ENCODE results near the gene CSMD2.

CSMD2 gene

GRCh38 chr1:33895976-33896375 is 269.1 kb downstream of the CSMD2 start:
- no peak for DNase-seq

- no peak for DNase-seq
These were observed 269.6 kb downstream of the CSMD2 start for GRCh38 chr1:33895396-33895795.

GRCh38 chr1:33893147-33893830 is 271.7 kb downstream of the CSMD2 start:
- DNase-seq = no peak

- no peak for DNase-seq
These were observed 278.5 kb downstream of the CSMD2 start for GRCh38 chr1:33886496-33886895.

GRCh38 chr1:33880305-33880704 is 284.7 kb downstream of the CSMD2 start:
- DNase-seq = no peak

GRCh38 chr1:33878392-33878791 is 286.6 kb downstream of the CSMD2 start:
- no peak for DNase-seq

GRCh38 chr1:33876970-33877650 is 287.9 kb downstream of the CSMD2 start:
- DNase-seq = no peak

- DNase-seq = no peak
These were observed 289.2 kb downstream of the CSMD2 start for GRCh38 chr1:33875862-33876261.

GRCh38 chr1:33874636-33875035 is 290.4 kb downstream of the CSMD2 start:
- DNase-seq = no peak

GRCh38 chr1:33872683-33873082 is 292.3 kb downstream of the CSMD2 start:
- DNase-seq = no peak

- DNase-seq = no peak
These were observed 292.8 kb downstream of the CSMD2 start for GRCh38 chr1:33872275-33872674.

GRCh38 chr1:33867684-33868083 is 297.3 kb downstream of the CSMD2 start:
- DNase-seq = no peak

- no peak for DNase-seq
These were observed 298.7 kb downstream of the CSMD2 start for GRCh38 chr1:33866281-33866680.

- DNase-seq = no peak
These were observed 300.3 kb downstream of the CSMD2 start for GRCh38 chr1:33864460-33865389.

- DNase-seq = no peak
These were observed 301.3 kb downstream of the CSMD2 start, which contains the start of gene HMGB4 for GRCh38 chr1:33863779-33864178. TSS of gene HMGB4 (plus strand) at chr1:33864079. CDS start at chr1:33864192, 113 bp downstream.

- no peak for DNase-seq
These were observed 304.4 kb downstream of the CSMD2 start for GRCh38 chr1:33860671-33861070.

GRCh38 chr1:33854091-33854490 is 310.9 kb downstream of the CSMD2 start:
- no peak for DNase-seq

GRCh38 chr1:33853431-33853830 is 311.6 kb downstream of the CSMD2 start:
- DNase-seq = no peak

GRCh38 chr1:33852711-33853110 is 312.3 kb downstream of the CSMD2 start:
- no peak for DNase-seq

GRCh38 chr1:33850481-33850880 is 314.5 kb downstream of the CSMD2 start:
- no peak for DNase-seq

- DNase-seq = no peak
These were observed 315.8 kb downstream of the CSMD2 start for GRCh38 chr1:33849211-33849610.

- DNase-seq = no peak
These were observed 316.7 kb downstream of the CSMD2 start for GRCh38 chr1:33848205-33848937.

- no peak for DNase-seq
These were observed 318.2 kb downstream of the CSMD2 start for GRCh38 chr1:33846861-33847260.
